ENCODE data around the gene GRK1. TPM values are rescaled to one million over a fixed set of nuclear protein-coding genes. Genes with fewer than 3 reads are reported as not detected.

GRK1 gene
- total and polyA plus RNA-seq, 10 donors, result not detected

- Histone ChIP-seq H3K27me3 (replicated peaks in 1 of 7) (no peaks in the 10 kb centered on the region), H3K27ac (no peak overlapping the region), H3K4me1 (no peaks in the 10 kb centered on the region), H3K4me3 (no peak overlapping the region), H3K9me3 (no peaks in the 10 kb centered on the region), H3K36me3 (peaks cover 11 to 100% (median 82%) of the 10 kb centered on the region in 6 donors)
- intact Hi-C loops (cut with DNase I; ENCODE audit: low total_unique reads), result no loop called here
- TF ChIP-seq POLR2A (IDR thresholded peaks at IDR 0.05) (no peak), CTCF (IDR thresholded peaks at IDR 0.05 in 8 of 11, conservative IDR thresholded peaks at IDR 0.05 in 3 of 11) (no peak), POLR2AphosphoS5 (IDR thresholded peaks at IDR 0.05) (no peak)
- WGBS, 5 donors, result 93 to 96% (median 96%) methylated on average over 30 of the region's 30 CpGs
- DNase-seq, result peak; percentile 29
These were observed 29.5 kb upstream of the GRK1 start for GRCh38 chr13:113637262-113638160.

DNA sequence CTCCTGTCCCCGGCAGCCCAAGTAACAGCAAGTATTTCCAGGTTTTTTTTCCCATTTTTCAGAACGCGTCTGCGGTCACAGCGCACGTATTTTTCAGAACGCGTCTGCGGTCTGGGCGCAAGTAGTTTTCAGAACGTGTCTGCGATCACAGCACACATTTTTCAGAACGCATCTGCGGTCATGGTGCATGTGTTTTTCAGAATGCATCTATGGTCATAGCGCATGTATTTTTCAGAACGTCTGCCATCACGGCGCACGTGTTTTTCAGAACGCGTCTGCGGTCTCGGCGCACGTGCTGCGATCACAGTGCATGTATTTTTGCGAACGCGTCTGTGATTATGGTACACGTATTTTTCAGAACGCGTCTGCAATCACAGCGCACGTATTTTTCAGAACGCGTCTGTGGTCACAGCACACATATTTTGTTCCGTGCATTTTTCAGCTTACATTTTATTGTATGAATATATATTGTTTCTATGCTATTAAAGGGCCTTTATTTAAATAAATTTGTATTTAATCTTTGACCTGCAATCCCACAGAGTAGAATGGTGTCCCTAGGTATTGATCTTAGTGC lies 28.8 kb upstream of the GRK1 start:
- H3K27ac ChIP-seq, result no peak overlapping the region
- whole genome bisulfite sequencing, 5 donors, result 96 to 98% (median 97%) methylated on average over 37 of the region's 37 CpGs
- TF ChIP-seq POLR2A (IDR thresholded peaks at IDR 0.05) (no peak), POLR2AphosphoS5 (IDR thresholded peaks at IDR 0.05) (no peak), CTCF (IDR thresholded peaks at IDR 0.05 in 8 of 11, conservative IDR thresholded peaks at IDR 0.05 in 3 of 11) (no peak)
- H3K27me3 ChIP-seq (replicated peaks in 1 of 7), result no peaks in the 10 kb centered on the region
- H3K4me3 ChIP-seq, result no peak overlapping the region
- peaks cover 0 to 2% (median 0%) of the 10 kb centered on the region in 6 donors for H3K4me1 ChIP-seq
- intact Hi-C loops (cut with DNase I; ENCODE audit: low total_unique reads), result no loop called here
- peaks cover 11 to 95% (median 74%) of the 10 kb centered on the region in 6 donors for H3K36me3 ChIP-seq
- H3K9me3 ChIP-seq, result no peaks in the 10 kb centered on the region
- no peak for DNase-seq

DNA sequence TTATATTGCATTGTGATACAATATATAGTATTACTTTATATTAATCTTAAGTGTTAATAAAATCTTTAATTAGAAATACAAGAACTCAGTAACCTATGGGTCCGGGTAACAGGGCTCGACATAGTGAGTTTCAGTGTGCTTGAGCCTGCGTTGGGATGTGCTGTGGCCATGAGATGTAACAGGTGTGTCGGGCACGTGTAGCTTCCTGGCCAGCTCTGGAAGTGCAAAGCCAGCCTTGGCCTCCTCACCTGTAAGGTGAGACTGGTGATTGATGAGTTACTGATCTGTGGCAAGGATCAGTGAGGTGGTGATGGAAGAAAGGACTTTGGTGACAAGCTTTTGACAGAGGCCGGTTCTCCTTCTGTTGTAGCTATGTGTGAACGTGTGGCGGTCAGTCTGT lies 28.2 kb upstream of the GRK1 start:
- Histone ChIP-seq H3K27ac (no peak overlapping the region), H3K4me1 (peaks cover 0 to 5% (median 0%) of the 10 kb centered on the region in 6 donors), H3K36me3 (peaks cover 11 to 90% (median 69%) of the 10 kb centered on the region in 6 donors), H3K4me3 (no peak overlapping the region), H3K9me3 (no peaks in the 10 kb centered on the region), H3K27me3 (replicated peaks in 1 of 7) (no peaks in the 10 kb centered on the region)
- TF ChIP-seq POLR2AphosphoS5 (IDR thresholded peaks at IDR 0.05) (no peak), POLR2A (IDR thresholded peaks at IDR 0.05) (no peak), CTCF (IDR thresholded peaks at IDR 0.05 in 8 of 11, conservative IDR thresholded peaks at IDR 0.05 in 3 of 11) (no peak)
- 92 to 96% (median 96%) methylated on average over 8 of the region's 8 CpGs for WGBS, 5 donors
- DNase-seq, result no peak
- intact Hi-C loops (cut with DNase I; ENCODE audit: low total_unique reads), result no loop called here
